GM12892 (cell line): Measurements from ENCODE around the gene OGFRL1.

Experiments
- POLR2A ChIP-seq: IDR thresholded peaks from 2 replicates; pipeline ENCODE4 v1.6.1; 2011; ENCODE audit warnings: low read depth, low read length, control low read depth
- POLR2AphosphoS5 ChIP-seq: IDR thresholded peaks from 2 replicates; pipeline ENCODE4 v1.6.1; 2011; ENCODE audit warnings: low read depth, low read length, control low read depth
- TAF1 ChIP-seq: IDR thresholded peaks from 2 replicates; pipeline ENCODE4 v1.6.1; 2011; ENCODE audit warnings: low read depth, mild to moderate bottlenecking, control low read depth, low read length, borderline replicate concordance

- TF ChIP-seq POLR2A (no peak), TAF1 (no peak), POLR2AphosphoS5 (no peak)
Measured at GRCh38 chr6:71320041-71320440, 31.4 kb downstream of the OGFRL1 start.
